Ovary (tissue), 3 donors: ENCODE measurements around the gene VAV3.

Source experiments
- POLR2A ChIP-seq: fragments of 450-650 bp; IDR thresholded peaks from one replicate; pipeline ENCODE4 v1.6.1; 2017; ENCODE audit warnings: antibody characterized with exemption, mild to moderate bottlenecking, moderate library complexity
- TF ChIP-seq, protein P1 (sequence below), 3 donors: fragments of 450-650 bp in 2 of 3; fragments of 200-600 bp in 1 of 3; IDR thresholded peaks; one replicate each; pipeline versions ENCODE4 v1.5.1 to v1.8.0; 2016 to 2022; ENCODE audit warnings: antibody characterized with exemption in 3 of 3, mild to moderate bottlenecking in 1 of 3
- donor health status: DM: no; HTN: no; CAD: no.

DNA sequence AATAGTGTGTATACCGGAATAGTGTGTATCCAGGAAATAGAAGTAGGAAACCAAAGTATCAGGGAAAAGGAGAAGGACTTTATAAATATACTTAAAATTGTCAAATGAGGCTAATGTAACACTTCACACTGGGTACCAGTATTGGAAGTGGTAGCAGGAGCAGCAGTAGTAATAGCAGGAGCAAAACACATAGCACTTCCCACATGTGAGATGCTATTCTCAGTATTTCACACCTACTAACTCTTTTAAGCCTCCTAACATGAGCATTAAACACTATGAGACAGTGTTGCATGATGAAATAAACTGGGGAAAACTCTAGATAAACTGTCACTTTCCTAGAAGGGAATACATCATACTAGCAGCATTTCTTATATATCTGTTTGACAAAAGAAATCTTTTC lies 376.7 kb downstream of the VAV3 start:
- TF ChIP-seq POLR2A = no peak
- TF ChIP-seq, protein P1, sequence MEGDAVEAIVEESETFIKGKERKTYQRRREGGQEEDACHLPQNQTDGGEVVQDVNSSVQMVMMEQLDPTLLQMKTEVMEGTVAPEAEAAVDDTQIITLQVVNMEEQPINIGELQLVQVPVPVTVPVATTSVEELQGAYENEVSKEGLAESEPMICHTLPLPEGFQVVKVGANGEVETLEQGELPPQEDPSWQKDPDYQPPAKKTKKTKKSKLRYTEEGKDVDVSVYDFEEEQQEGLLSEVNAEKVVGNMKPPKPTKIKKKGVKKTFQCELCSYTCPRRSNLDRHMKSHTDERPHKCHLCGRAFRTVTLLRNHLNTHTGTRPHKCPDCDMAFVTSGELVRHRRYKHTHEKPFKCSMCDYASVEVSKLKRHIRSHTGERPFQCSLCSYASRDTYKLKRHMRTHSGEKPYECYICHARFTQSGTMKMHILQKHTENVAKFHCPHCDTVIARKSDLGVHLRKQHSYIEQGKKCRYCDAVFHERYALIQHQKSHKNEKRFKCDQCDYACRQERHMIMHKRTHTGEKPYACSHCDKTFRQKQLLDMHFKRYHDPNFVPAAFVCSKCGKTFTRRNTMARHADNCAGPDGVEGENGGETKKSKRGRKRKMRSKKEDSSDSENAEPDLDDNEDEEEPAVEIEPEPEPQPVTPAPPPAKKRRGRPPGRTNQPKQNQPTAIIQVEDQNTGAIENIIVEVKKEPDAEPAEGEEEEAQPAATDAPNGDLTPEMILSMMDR (IDR thresholded peaks at IDR 0.05) = no peak
